Breast epithelium (tissue), 4 donors: ENCODE results near the gene REXO2. TPM values are rescaled to one million over a fixed set of nuclear protein-coding genes. Genes with fewer than 3 reads are reported as not detected.

Source experiments
- DNase-seq, 2 donors: peaks; one replicate each; pipeline ENCODE4 v3.0.0-alpha.2; 2019; ENCODE audit warnings: low spot score in 2 of 2
- H3K27ac ChIP-seq, 2 donors: fragments of 200-600 bp; sonication (generic) in 1 of 2; one replicate each; pipeline ENCODE4 v1.5.1; 2016 to 2019; ENCODE audit warnings: mild to moderate bottlenecking in 1 of 2
- H3K27me3 ChIP-seq, 2 donors: fragments of 200-600 bp; sonication (generic) in 1 of 2; one replicate each; pipeline versions ENCODE4 v1.5.1 to v1.6.0; 2017 to 2019; ENCODE audit warnings: control low read depth in 1 of 2, mild to moderate bottlenecking in 1 of 2
- H3K36me3 ChIP-seq: fragments of 200-600 bp; one replicate; pipeline ENCODE4 v1.5.1; 2019
- H3K4me1 ChIP-seq, 2 donors: fragments of 200-600 bp; sonication (generic); one replicate each; pipeline ENCODE4 v1.5.1; 2016 to 2019; ENCODE audit warnings: control low read depth in 1 of 2
- H3K4me3 ChIP-seq, 3 donors: fragments of 200-600 bp; sonication (generic); 1 replicate in 2 of 3; 2 replicates in 1 of 3; pipeline ENCODE4 v1.5.1; 2016 to 2019; ENCODE audit warnings: mild to moderate bottlenecking in 3 of 3, moderate library complexity in 2 of 3
- H3K9me3 ChIP-seq, 2 donors: fragments of 200-600 bp; sonication (generic) in 1 of 2; one replicate each; pipeline ENCODE4 v1.5.1; 2016 to 2019; ENCODE audit warnings: control low read depth in 1 of 2
- POLR2A ChIP-seq: fragments of 450-650 bp; IDR thresholded peaks from one replicate; pipeline ENCODE4 v1.6.1; 2016; ENCODE audit warnings: antibody characterized with exemption, mild to moderate bottlenecking, moderate library complexity
- POLR2AphosphoS5 ChIP-seq, 3 donors: sonication (generic); formaldehyde crosslinking; IDR thresholded peaks; one replicate each; pipeline ENCODE4 v1.6.1; 2017; ENCODE audit warnings: antibody characterized with exemption in 3 of 3
- intact Hi-C: fragments of 100-400 bp; cut with DNase I; formaldehyde crosslinking; loops from one replicate; pipeline ENCODE4 v1.15.1; 2023; ENCODE audit warnings: low total_unique reads
- total RNA-seq, 3 donors: library from RNA; depleted of rRNA; stranded (reverse); fragments of >200 nt; gene quantifications; one replicate each; pipeline ENCODE4 v1.1.0, GENCODE V29; 2016
- TF ChIP-seq, protein P1 (sequence below), 3 donors: fragments of 450-650 bp; IDR thresholded peaks; one replicate each; pipeline ENCODE4 v1.5.1; 2016 to 2017; ENCODE audit warnings: antibody characterized with exemption in 3 of 3, mild to moderate bottlenecking in 3 of 3, moderate library complexity in 3 of 3

The REXO2 gene
- total RNA-seq: 100 to 1,000 TPM; 108 to 127 (median 123) TPM

DNA sequence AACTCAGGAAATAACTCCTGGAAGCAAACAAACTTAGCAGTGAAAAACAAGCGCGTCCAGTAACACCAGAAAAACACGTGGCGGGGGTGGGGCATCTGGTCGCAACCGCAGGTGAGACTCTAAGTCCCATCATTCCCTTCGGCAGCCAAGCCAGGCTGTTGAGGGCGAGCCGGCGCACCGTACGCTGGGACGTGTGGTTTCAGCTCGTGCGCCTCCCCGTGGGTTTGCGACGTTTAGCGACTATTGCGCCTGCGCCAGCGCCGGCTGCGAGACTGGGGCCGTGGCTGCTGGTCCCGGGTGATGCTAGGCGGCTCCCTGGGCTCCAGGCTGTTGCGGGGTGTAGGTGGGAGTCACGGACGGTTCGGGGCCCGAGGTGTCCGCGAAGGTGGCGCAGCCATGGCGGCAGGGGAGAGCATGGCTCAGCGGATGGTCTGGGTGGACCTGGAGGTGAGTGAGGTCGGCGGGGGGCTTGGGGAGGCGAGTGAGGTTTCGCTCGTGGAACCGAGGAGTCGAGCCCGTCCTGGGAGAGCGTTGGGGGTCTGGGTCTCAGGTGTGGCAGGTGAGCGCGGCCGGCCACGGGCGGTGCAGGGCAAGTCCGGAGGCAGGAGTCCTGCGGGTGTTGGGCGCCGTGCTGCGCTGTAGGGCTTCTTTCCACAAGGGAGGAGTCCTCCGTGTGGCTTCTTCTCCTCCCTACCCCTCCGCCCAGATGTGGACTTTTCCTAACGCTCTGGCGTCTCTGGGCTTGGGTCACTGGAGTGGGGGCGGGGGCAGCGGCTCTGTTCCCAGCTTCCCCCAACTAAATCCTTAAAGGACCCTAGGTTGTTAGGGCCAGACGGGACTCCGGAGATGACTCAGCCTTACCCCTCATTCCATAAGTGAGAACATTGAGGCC, at the start of gene REXO2:
Gene REXO2, plus strand, starts transcription at position 239 of the 892 bp plus-strand sequence. Its CDS starts 62 bp downstream, at position 301.
- H3K36me3 ChIP-seq: no peaks in the 10 kb centered on the region
- TF ChIP-seq, protein P1, sequence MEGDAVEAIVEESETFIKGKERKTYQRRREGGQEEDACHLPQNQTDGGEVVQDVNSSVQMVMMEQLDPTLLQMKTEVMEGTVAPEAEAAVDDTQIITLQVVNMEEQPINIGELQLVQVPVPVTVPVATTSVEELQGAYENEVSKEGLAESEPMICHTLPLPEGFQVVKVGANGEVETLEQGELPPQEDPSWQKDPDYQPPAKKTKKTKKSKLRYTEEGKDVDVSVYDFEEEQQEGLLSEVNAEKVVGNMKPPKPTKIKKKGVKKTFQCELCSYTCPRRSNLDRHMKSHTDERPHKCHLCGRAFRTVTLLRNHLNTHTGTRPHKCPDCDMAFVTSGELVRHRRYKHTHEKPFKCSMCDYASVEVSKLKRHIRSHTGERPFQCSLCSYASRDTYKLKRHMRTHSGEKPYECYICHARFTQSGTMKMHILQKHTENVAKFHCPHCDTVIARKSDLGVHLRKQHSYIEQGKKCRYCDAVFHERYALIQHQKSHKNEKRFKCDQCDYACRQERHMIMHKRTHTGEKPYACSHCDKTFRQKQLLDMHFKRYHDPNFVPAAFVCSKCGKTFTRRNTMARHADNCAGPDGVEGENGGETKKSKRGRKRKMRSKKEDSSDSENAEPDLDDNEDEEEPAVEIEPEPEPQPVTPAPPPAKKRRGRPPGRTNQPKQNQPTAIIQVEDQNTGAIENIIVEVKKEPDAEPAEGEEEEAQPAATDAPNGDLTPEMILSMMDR (IDR thresholded peaks at IDR 0.05): peak in 2 of 3 donors; percentile 22 to 28
- TF ChIP-seq POLR2AphosphoS5 (IDR thresholded peaks at IDR 0.05) (peak; percentile 73 to 81 (median 80)), POLR2A (peak; percentile 49)
- H3K4me3 ChIP-seq: peak within 1 kb of the TSS; percentile 86 to 91 (median 88)
- peak within 1 kb of the TSS; percentile 75 to 85 for H3K27ac ChIP-seq
- no peaks in the 10 kb centered on the region for H3K9me3 ChIP-seq
- peak; percentile 93 to 95 for DNase-seq
- H3K27me3 ChIP-seq: no peaks in the 10 kb centered on the region
- peaks cover 0 to 2% of the 10 kb centered on the region in 2 donors for H3K4me1 ChIP-seq
- intact Hi-C loops: no loop called here

DNA sequence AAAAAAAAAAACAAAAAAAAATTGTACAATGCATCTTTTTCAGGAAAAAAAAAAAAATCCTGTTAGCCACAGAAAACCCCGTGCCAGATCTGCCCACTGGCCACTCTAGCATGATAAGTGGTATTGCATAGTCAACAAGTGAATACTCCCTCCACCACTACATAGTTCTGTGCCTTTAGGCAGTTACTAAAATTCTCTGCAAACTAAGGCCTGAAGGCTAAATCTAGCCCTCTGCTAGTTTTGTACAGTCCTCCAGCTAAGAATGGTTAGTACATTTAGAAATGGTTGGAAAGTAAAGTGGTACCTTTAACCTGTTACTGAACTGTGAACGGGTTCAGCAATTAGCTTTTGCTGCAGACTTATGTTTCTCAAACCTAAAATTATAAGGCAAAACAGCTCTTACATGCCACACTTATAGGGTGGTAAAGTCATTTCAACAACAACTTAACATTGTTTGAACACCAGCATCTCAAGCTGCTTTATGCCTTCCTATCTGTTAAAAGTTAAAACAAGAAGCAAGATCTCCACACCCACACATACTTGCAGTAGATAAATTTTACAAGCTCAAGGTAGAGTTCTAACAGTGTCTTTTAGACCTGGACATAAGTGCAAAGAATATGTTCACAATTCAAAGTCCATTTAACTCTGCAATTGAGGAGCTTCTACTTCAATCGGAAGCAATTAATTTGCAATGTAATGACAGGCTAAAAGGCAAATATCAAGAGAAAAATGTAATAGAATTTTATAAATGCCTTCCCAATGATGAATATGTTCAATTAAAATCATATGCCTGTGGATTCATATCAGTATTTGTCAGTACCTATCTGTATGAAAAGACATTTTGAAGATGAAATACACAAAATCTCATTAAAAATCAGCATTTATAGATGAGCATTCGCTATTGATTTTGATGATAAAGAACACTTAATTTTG, 46.3 kb upstream of the REXO2 start:
- intact Hi-C loops: no loop called here
- H3K4me3 ChIP-seq: no peak overlapping the region
- no peaks in the 10 kb centered on the region for H3K9me3 ChIP-seq
- no peaks in the 10 kb centered on the region for H3K27me3 ChIP-seq
- H3K27ac ChIP-seq: no peak overlapping the region
- H3K36me3 ChIP-seq: no peaks in the 10 kb centered on the region
- TF ChIP-seq, protein P1 (IDR thresholded peaks at IDR 0.05): no peak
- no peak for TF ChIP-seq POLR2A
- no peak for TF ChIP-seq POLR2AphosphoS5 (IDR thresholded peaks at IDR 0.05)
- no peak for DNase-seq
- no peaks in the 10 kb centered on the region for H3K4me1 ChIP-seq

DNA sequence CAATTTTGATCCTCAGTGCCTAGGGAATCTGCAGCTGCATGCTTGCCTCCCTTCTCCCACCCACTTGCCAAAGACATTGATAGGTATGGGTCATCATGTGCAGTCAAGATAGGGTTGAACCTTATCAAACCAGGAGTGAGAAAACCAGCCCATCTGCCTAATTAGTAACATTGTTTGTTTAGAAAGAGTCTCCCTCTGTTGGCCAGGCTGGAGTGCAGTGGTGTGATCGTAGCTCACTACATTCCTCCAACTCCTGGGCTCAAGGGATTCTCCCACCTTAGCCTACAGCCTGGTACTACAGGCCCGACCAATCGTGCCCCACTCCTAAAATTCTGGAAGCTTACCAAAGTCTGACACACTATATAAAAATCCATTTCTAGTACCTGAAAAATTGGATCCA, 43.5 kb upstream of the REXO2 start:
- no peak for DNase-seq
- Histone ChIP-seq H3K4me3 (no peak overlapping the region), H3K27ac (no peak overlapping the region), H3K9me3 (no peaks in the 10 kb centered on the region), H3K36me3 (no peaks in the 10 kb centered on the region), H3K27me3 (no peaks in the 10 kb centered on the region), H3K4me1 (no peaks in the 10 kb centered on the region)
- TF ChIP-seq, protein P1 (IDR thresholded peaks at IDR 0.05): no peak
- TF ChIP-seq POLR2AphosphoS5 (IDR thresholded peaks at IDR 0.05) (no peak), POLR2A (no peak)
- intact Hi-C loops: no loop called here

DNA sequence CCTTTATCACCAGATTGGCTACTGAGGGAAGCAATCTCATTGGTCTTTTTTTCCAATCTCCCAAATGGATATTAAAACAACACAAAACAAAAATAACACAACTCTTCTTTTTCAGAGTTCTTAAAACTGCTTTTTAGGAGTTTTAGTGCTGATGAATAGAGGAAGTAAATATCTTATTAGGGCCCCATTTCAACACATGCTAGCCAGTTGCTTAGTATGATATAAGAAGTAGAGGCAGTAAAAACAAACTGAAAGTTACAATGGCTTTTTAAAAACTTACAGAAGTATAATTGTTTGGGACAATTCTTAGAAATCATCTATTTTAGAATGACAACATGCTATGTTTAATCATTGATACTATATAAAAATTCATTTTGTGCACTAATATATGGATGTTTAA, 42.4 kb upstream of the REXO2 start:
- intact Hi-C loops: no loop called here
- TF ChIP-seq, protein P1 (IDR thresholded peaks at IDR 0.05): no peak
- TF ChIP-seq POLR2A: no peak
- no peak for TF ChIP-seq POLR2AphosphoS5 (IDR thresholded peaks at IDR 0.05)
- H3K36me3 ChIP-seq: no peaks in the 10 kb centered on the region
- no peaks in the 10 kb centered on the region for H3K9me3 ChIP-seq
- H3K4me1 ChIP-seq: no peaks in the 10 kb centered on the region
- no peak overlapping the region for H3K4me3 ChIP-seq
- DNase-seq: no peak
- H3K27ac ChIP-seq: no peak overlapping the region
- H3K27me3 ChIP-seq: no peaks in the 10 kb centered on the region
